Adrenal gland (tissue), 12 donors: ENCODE results near the gene IQSEC1. TPM values are rescaled to one million over a fixed set of nuclear protein-coding genes. Genes with fewer than 3 reads are reported as not detected.

Experiments used
- DNase-seq, 7 donors: peaks; one replicate each; pipeline ENCODE4 v3.0.0-alpha.2; 2019 to 2020
- H3K27ac ChIP-seq, 5 donors: fragments of 200-600 bp; sonication (generic) in 4 of 5; 1 replicate in 3 of 5; 2 replicates in 2 of 5; pipeline versions ENCODE4 v1.5.1 to v1.8.0; 2016 to 2020; ENCODE audit warnings: mild to moderate bottlenecking in 1 of 5
- H3K27me3 ChIP-seq: fragments of 200-600 bp; 2 replicates; pipeline ENCODE4 v1.8.0; 2021
- H3K36me3 ChIP-seq, 2 donors: fragments of 200-600 bp; replicated peaks in 1 of 2; 1 replicate in 1 of 2; 2 replicates in 1 of 2; pipeline versions ENCODE4 v1.5.1 to v1.8.0; 2018 to 2022
- H3K4me1 ChIP-seq, 2 donors: fragments of 200-600 bp; replicated peaks in 1 of 2; 1 replicate in 1 of 2; 2 replicates in 1 of 2; pipeline versions ENCODE4 v1.5.1 to v1.8.0; 2018 to 2021
- H3K4me3 ChIP-seq, 4 donors: fragments of 200-600 bp; sonication (generic) in 3 of 4; one replicate each; pipeline ENCODE4 v1.5.1; 2016 to 2018
- H3K9me3 ChIP-seq, 3 donors: fragments of 200-600 bp; sonication (generic) in 1 of 3; replicated peaks in 1 of 3; 1 replicate in 2 of 3; 2 replicates in 1 of 3; pipeline versions ENCODE4 v1.5.1 to v1.8.0; 2016 to 2021
- POLR2A ChIP-seq, 2 donors: fragments of 450-650 bp; IDR thresholded peaks; one replicate each; pipeline ENCODE4 v1.6.1; 2017; ENCODE audit warnings: antibody characterized with exemption in 2 of 2, mild to moderate bottlenecking in 2 of 2, moderate library complexity in 1 of 2
- WGBS, 4 donors: extraction: QIAGEN DNeasy Blood & Tissue Kit in 2 of 4; methylation state at CpG; one replicate each; pipeline versions ENCODE4 v1.1.5 to v1.1.7; 2013 to 2017; 5-methylcytosine and 5-hydroxymethylcytosine counted together
- intact Hi-C, 2 donors: fragments of 100-400 bp; cut with DNase I; formaldehyde crosslinking; loops; one replicate each; pipeline versions ENCODE4 v1.14.1 to v1.15.0; 2022 to 2023
- polyA plus RNA-seq, 3 donors: library from polyadenylated mRNA; stranded (reverse); fragments of 200-250 nt in 2 of 3; fragments of 350-450 nt in 1 of 3; fragmentation: Illumina TruSeq in 1 of 3; extraction: RNeasy Lipid Tissue Mini Kit (QIAGEN cat#74804) in 1 of 3; gene quantifications; one replicate each; pipeline ENCODE4 v1.2.3, GENCODE V29; 2013 to 2014
- total RNA-seq, 9 donors: library from RNA; depleted of rRNA in 4 of 9; stranded (reverse); fragments of >200 nt in 4 of 9; fragments of 120-200 nt in 1 of 9; fragmentation: NEBNext Ultra II Directional in 1 of 9; extraction: Animal tissue kit (Norgen Biotek cat#: 25700) in 1 of 9; gene quantifications; one replicate each; pipeline versions ENCODE4 v1.1.0 to v1.2.4, GENCODE V29; 2013 to 2023
- TF ChIP-seq, protein P1 (sequence below), 6 experiments: fragments of 450-650 bp in 4 of 6; fragments of 200-600 bp in 2 of 6; sonication (generic) in 1 of 6; IDR thresholded peaks; 1 replicate in 5 of 6; 2 replicates in 1 of 6; pipeline versions ENCODE4 v1.5.1 to v1.8.0; 2016 to 2021; ENCODE audit warnings: antibody characterized with exemption in 6 of 6, mild to moderate bottlenecking in 2 of 6, moderate library complexity in 1 of 6
- donor health status: healthy with polysubstance abuse.
- donor health status: Bipolar disorder and iron deficiency.
- donor health status: DM: yes; HTN: yes; CAD: no.
- donor health status: DM: no; HTN: no; CAD: no.
- donor health status: DM: no; HTN: no; CAD: no.
- donor health status: DM: yes; HTN: yes; CAD: no.

IQSEC1 gene
- total and polyA plus RNA-seq, 12 donors, result 24.4 to 133 (median 94.2) TPM

DNA sequence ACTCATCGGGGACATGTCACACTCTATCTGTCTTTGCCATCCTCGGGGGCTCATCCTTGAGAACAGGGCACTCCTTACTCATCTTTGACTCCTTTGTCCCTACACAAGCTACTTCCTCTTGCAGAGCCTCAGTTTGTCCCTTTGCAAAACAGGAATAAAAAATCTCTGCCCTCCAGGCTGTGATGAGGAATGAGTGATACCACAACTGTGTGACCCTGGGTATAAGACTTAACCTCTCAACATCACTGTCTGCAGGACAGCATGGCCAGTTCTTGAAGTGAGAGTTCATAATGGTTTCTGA is 48.5 kb downstream of the IQSEC1 start:
- Histone ChIP-seq H3K27ac (peak overlapping the region in 4 of 5 donors; percentile 44 to 93 (median 82)), H3K4me3 (no peak overlapping the region), H3K36me3 (no peaks in the 10 kb centered on the region), H3K27me3 (no peaks in the 10 kb centered on the region), H3K9me3 (no peaks in the 10 kb centered on the region), H3K4me1 (peaks cover 35 to 46% of the 10 kb centered on the region in 2 donors)
- DNase-seq, result no peak
- intact Hi-C loops, result no loop called here
- WGBS, 4 donors, result 57 to 68% (median 65%) methylated on average over 2 of the region's 2 CpGs
- no peak for TF ChIP-seq POLR2A (IDR thresholded peaks at IDR 0.05)
- TF ChIP-seq, protein P1, sequence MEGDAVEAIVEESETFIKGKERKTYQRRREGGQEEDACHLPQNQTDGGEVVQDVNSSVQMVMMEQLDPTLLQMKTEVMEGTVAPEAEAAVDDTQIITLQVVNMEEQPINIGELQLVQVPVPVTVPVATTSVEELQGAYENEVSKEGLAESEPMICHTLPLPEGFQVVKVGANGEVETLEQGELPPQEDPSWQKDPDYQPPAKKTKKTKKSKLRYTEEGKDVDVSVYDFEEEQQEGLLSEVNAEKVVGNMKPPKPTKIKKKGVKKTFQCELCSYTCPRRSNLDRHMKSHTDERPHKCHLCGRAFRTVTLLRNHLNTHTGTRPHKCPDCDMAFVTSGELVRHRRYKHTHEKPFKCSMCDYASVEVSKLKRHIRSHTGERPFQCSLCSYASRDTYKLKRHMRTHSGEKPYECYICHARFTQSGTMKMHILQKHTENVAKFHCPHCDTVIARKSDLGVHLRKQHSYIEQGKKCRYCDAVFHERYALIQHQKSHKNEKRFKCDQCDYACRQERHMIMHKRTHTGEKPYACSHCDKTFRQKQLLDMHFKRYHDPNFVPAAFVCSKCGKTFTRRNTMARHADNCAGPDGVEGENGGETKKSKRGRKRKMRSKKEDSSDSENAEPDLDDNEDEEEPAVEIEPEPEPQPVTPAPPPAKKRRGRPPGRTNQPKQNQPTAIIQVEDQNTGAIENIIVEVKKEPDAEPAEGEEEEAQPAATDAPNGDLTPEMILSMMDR (IDR thresholded peaks at IDR 0.05), result no peak

DNA sequence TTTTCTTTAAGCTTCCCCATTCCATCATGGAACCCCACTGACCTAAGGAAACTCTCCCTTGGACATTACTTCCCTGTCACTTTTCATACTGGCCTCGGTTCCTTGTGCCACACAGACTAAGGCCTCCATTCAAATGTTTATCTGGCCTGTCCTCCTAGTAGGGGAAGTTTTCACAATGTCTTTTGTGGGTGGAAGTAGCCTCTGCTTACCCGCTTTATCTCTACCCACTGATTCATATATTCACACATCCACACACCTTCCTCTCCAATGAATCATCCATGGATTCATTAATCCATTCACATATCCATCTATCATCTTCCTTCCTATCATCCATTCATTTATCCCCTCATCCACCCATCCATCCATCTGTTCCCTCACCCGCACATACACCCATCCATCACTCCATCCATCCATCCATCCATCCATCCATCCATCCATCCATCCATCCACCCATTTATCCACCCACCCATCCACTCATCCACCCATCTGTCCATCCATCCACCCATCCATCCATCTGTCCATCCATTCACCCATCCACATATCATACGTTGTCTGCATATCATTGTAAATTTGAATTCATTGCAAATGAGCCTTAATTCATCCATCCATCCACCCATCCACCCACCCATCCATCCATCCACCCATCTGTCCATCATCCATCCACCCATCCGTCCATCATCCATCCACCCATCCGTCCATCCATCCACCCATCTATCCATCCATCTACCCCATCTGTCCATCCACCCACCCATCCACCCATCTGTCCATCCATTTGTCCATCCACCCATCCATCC is 49.1 kb downstream of the IQSEC1 start:
- H3K36me3 ChIP-seq, result no peaks in the 10 kb centered on the region
- H3K9me3 ChIP-seq, result no peaks in the 10 kb centered on the region
- no peak overlapping the region for H3K4me3 ChIP-seq
- H3K27me3 ChIP-seq, result no peaks in the 10 kb centered on the region
- DNase-seq, result no peak
- intact Hi-C loops, result no loop called here
- TF ChIP-seq POLR2A (IDR thresholded peaks at IDR 0.05), result no peak
- TF ChIP-seq, protein P1 (IDR thresholded peaks at IDR 0.05), result no peak
- peaks cover 39 to 49% of the 10 kb centered on the region in 2 donors for H3K4me1 ChIP-seq
- 82 to 97% (median 91%) methylated on average over 6 of the region's 6 CpGs for WGBS, 4 donors
- H3K27ac ChIP-seq, result peak overlapping the region in 3 of 5 donors; percentile 93 to 97 (median 94)

DNA sequence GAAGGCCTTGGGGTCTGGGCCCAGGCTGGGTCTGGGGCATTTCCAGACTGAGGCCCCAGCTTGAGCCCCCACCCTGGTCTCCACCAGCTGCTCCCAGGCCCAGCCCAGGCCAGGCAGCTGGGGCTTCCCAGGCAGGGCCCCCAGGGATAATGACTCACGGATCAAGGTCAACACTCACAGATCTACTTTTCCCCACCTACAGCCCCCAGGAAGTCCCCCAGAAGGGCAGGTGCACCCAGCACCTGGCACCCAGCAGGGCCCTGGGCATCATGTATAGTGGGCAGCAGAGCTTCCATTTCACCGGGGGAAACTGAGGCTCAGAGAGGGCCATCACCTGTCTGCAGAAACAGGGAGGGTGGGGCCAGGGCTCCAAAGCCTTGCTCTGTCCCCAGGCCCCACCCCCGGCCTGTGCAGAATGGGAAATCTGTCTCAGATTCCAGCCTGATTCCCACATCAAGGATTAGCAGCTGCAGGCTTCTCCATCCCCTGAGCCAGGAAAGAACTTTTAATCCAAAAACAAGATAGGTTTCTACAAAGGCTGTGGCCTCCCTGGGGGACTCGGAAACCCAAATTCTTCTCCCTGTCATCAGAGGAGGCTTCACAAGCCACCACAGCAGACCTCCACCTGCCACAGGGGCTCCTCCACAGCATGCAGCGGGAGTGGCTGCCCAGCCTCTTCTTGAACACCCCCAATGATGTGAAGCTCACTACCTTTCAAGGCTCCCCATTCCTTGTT is 49.8 kb downstream of the IQSEC1 start:
- intact Hi-C loops, result no loop called here
- H3K4me1 ChIP-seq, result peaks cover 40 to 57% of the 10 kb centered on the region in 2 donors

More for the DNA sequence above, 49.8 kb downstream of the IQSEC1 start:
- Histone ChIP-seq H3K36me3 (no peaks in the 10 kb centered on the region), H3K4me3 (no peak overlapping the region), H3K27me3 (no peaks in the 10 kb centered on the region), H3K9me3 (no peaks in the 10 kb centered on the region), H3K27ac (peak overlapping the region; percentile 55 to 97 (median 93))
- 73 to 93% (median 78%) methylated on average over 4 to 5 of the region's 5 CpGs for WGBS, 4 donors
- TF ChIP-seq, protein P1 (IDR thresholded peaks at IDR 0.05), result no peak
- no peak for TF ChIP-seq POLR2A (IDR thresholded peaks at IDR 0.05)
- DNase-seq, result no peak
